ENCODE data around the gene KCNJ1. TPM values are rescaled to one million over a fixed set of nuclear protein-coding genes. Genes with fewer than 3 reads are reported as not detected.

The KCNJ1 gene
- total and polyA plus RNA-seq, 8 donors, result 0.09 to 0.83 (median 0.38) TPM; not detected in 2

DNA sequence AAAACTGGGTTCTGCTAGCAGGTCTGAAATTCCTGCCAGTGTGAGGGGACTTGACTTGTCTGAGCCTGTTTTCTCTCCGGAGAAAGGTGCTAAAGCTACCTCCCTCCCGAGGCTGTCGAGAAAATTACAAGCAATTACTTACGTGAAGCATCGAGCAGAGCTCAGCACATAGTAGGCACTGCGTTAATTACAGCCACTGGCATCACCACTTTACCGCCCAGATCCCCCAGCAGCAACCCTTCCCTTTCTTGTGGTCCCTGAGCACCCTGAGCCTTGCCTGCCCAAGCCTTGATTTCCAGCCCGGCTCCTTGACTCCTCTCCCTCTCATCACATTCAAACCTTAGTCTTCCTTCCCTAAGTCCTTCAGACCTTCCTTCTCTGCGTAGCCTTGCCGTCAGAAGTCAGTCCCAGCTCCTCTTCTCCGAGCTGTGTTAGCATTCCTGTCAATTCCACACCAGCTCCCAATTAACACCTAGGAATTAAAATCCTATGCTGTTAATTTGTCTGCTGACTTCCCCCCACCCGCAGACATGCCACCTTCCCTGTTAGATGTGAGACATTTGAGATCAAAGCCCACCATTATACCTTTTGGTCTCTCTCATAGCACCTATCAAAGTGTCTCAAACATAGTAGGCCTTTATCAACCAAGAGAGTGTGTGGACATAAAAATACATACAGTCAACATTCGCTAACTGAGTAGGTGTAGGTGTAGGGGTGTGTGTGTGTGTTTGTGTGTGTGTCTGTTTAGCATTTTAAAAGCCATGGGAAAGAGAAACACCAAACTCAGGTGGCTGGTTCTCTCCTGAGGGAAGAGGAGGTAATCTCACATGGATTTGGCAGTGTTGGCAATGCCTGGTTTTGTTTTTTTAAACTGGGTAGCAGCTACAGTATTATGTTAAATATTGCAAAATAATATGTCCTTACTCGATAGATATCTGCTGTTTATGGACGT, 21.2 kb upstream of the KCNJ1 start:
- TF ChIP-seq CTCF (IDR thresholded peaks at IDR 0.05), result no peak
- Histone ChIP-seq H3K27me3 (peaks cover 8 to 45% of the 10 kb centered on the region in 2 donors), H3K4me3 (no peak overlapping the region), H3K4me1 (peaks cover 7 to 15% of the 10 kb centered on the region in 2 donors), H3K9me3 (no peaks in the 10 kb centered on the region), H3K36me3 (no peaks in the 10 kb centered on the region), H3K27ac (no peak overlapping the region)
- no peak for ATAC-seq
- DNase-seq, result no peak
- intact Hi-C loops (cut with DNase I), result loop anchor here in 1 of 2 donors (10.0 kb wide), 1 partner anchor 66 kb away; no protein-coding TSS in a partner anchor

GRCh38 chr11:128886406-128887124, 19.5 kb upstream of the KCNJ1 start:
- no peak overlapping the region for H3K4me3 ChIP-seq
- DNase-seq (peak in 1 of 4 donors; percentile 31), ATAC-seq (peak; percentile 64)
- no peaks in the 10 kb centered on the region for H3K9me3 ChIP-seq
- peaks cover 7 to 10% of the 10 kb centered on the region in 2 donors for H3K4me1 ChIP-seq
- intact Hi-C loops (cut with DNase I), result loop anchor here in 1 of 2 donors (10.0 kb wide), 1 partner anchor 68 kb away; no protein-coding TSS in a partner anchor
- no peak for TF ChIP-seq CTCF (IDR thresholded peaks at IDR 0.05)
- no peaks in the 10 kb centered on the region for H3K36me3 ChIP-seq
- H3K27ac ChIP-seq, result no peak overlapping the region
- H3K27me3 ChIP-seq, result peaks cover 8 to 36% of the 10 kb centered on the region in 2 donors

DNA sequence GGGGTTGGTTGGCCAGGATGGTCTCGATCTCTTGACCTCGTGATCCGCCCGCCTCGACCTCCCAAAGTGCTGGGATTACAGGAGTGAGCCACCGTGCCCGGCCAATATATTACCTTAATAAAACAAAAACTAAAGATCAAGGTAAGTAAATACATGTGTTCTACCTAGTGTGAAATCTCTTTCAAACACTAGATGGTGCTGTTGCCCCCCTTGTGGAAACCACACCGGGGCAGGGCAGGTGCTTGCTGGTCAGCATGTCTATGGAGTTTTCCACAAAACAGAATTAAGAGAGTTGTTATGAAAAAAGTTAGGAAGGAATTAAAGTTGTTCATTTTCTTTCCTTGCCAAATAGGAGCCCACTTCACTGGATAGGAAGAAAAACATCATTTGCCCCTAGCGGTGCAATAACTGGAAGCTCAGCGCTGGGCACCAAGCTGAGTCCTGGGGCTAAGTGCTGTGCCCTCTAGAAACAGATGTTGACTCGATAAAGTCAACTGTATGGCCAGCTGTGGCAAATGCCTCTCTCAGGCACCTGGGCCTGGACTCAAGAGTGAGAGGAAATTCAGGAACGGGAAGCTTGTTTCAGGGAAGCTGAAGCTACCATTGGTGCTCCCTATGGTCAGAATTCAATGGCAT, 17.7 kb upstream of the KCNJ1 start:
- peak; percentile 69 to 92 for TF ChIP-seq CTCF (IDR thresholded peaks at IDR 0.05)
- no peaks in the 10 kb centered on the region for H3K36me3 ChIP-seq
- intact Hi-C loops (cut with DNase I), result loop anchor here (2.0 to 10.0 kb wide), 2 partner anchors 70 to 72 kb away; no protein-coding TSS in a partner anchor
- H3K4me3 ChIP-seq, result no peak overlapping the region
- no peak overlapping the region for H3K27ac ChIP-seq
- no peaks in the 10 kb centered on the region for H3K9me3 ChIP-seq
- no peaks in the 10 kb centered on the region for H3K4me1 ChIP-seq
- H3K27me3 ChIP-seq, result peaks cover 5 to 20% of the 10 kb centered on the region in 2 donors
- DNase-seq, result peak in 3 of 4 donors; percentile 46 to 79 (median 47)
- ATAC-seq, result peak; percentile 93

GRCh38 chr11:128884054-128884453, 17.0 kb upstream of the KCNJ1 start:
- intact Hi-C loops (cut with DNase I), result loop anchor here (2.0 to 10.0 kb wide), 2 partner anchors 71 to 73 kb away; no protein-coding TSS in a partner anchor
- H3K9me3 ChIP-seq, result no peaks in the 10 kb centered on the region
- no peak overlapping the region for H3K27ac ChIP-seq
- no peaks in the 10 kb centered on the region for H3K36me3 ChIP-seq
- ATAC-seq (no peak), DNase-seq (no peak)
- no peak for TF ChIP-seq CTCF (IDR thresholded peaks at IDR 0.05)
- no peaks in the 10 kb centered on the region for H3K4me1 ChIP-seq
- H3K4me3 ChIP-seq, result no peak overlapping the region
- peaks cover 0 to 12% of the 10 kb centered on the region in 2 donors for H3K27me3 ChIP-seq

All from left lung (tissue), 10 donors.